MM.1S (cell line): ENCODE measurements around the gene KIF18B.

Experiments used
- CTCF ChIP-seq: fragments of 300-600 bp; sonication (generic); IDR thresholded peaks from 2 replicates; pipeline ENCODE4 v1.5.1; 2016; ENCODE audit warnings: antibody characterized with exemption, low read length, mixed read lengths
- EZH2 ChIP-seq: fragments of 300-600 bp; sonication (generic); optimal IDR thresholded peaks from 2 replicates; pipeline ENCODE3; 2017; ENCODE audit warnings: low read depth, mild to moderate bottlenecking, antibody characterized with exemption, low read length, mixed read lengths
- EZH2phosphoT487 ChIP-seq: fragments of 300-600 bp; sonication (generic); IDR thresholded peaks from 2 replicates; pipeline ENCODE4 v1.6.1; 2018; ENCODE audit warnings: antibody characterized with exemption, low read length

- TF ChIP-seq EZH2 (no peak), CTCF (no peak), EZH2phosphoT487 (no peak)
Measured at GRCh38 chr17:44889003-44889402, 58.6 kb downstream of the KIF18B start.
